ENCODE results near the gene WNK4.

Gene WNK4

DNA sequence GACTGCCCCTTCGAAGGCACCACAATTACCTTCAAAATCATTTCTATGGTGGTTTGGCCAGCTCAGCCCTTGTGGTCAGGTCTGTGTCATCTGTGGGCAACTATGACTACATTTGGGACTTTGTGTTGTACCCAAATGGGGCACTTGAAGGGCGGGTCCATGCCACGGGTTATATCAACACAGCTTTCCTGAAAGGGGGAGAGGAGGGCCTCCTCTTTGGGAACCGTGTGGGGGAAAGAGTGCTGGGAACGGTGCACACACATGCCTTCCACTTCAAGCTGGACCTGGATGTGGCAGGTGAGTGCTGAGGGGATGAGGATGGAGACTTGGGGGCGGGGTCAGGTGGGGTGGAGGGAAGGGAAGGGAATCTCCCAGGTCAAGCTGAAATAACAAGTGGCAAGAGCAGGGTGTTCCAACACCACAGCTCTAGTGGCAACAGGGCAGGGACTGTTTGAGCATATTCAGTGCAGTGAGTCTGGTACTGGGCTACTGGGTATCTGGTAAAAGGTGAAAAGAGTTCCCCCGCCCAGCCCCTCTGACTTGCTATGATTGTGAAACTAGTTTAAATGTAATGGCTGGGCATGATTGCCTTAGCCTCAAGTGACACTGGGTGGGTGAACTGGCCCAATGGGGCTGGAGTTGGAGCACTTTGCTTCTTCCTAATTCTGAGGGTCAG, 65.6 kb downstream of the WNK4 start:
- DNase-seq, result no peak
- Histone ChIP-seq H3K4me3 (ENCODE audit: low read depth, low read length) (no peak overlapping the region), H3K36me3 (peaks cover 27% of the 10 kb centered on the region), H3K27me3 (no peaks in the 10 kb centered on the region), H3K4me1 (no peaks in the 10 kb centered on the region), H3K9me3 (no peaks in the 10 kb centered on the region)
- TF ChIP-seq, protein P1, sequence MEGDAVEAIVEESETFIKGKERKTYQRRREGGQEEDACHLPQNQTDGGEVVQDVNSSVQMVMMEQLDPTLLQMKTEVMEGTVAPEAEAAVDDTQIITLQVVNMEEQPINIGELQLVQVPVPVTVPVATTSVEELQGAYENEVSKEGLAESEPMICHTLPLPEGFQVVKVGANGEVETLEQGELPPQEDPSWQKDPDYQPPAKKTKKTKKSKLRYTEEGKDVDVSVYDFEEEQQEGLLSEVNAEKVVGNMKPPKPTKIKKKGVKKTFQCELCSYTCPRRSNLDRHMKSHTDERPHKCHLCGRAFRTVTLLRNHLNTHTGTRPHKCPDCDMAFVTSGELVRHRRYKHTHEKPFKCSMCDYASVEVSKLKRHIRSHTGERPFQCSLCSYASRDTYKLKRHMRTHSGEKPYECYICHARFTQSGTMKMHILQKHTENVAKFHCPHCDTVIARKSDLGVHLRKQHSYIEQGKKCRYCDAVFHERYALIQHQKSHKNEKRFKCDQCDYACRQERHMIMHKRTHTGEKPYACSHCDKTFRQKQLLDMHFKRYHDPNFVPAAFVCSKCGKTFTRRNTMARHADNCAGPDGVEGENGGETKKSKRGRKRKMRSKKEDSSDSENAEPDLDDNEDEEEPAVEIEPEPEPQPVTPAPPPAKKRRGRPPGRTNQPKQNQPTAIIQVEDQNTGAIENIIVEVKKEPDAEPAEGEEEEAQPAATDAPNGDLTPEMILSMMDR (IDR thresholded peaks at IDR 0.05; ENCODE audit: low read depth, low read length), result no peak

All from BE2C (cell line).